SW480 (cell line): ENCODE data around the gene ANO6.

ENCODE experiments used
- DNase-seq: peaks from one replicate; pipeline ENCODE4 v3.0.0-alpha.2; 2016; ENCODE audit warnings: low spot score

Gene ANO6

GRCh38 chr12:45212064-45212463 lies 3.8 kb upstream of the ANO6 start:
- DNase-seq, result no peak

GRCh38 chr12:45213107-45213506 lies 2.8 kb upstream of the ANO6 start:
- no peak for DNase-seq

DNA sequence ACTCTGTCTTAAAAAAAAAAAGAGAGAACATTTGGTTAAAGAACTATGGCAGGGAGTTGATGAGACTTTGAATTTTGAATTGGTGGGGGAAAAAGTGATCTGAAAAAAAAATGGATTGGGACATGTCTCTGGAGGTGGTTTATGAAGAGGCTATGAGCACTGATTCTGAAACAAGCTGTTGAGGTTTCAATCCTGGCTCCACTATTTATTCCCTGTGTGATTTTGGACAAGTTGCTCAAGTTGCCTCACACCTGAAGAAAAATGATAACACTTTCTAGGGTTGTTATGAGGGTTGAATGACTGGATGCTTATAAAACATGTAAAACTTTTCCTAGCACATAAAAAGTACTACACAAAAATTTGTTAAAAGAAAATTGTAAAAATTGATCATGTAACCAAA lies 1.8 kb upstream of the ANO6 start:
- DNase-seq, result no peak

GRCh38 chr12:45214749-45215418 lies 1.0 kb upstream of the ANO6 start:
- no peak for DNase-seq

DNA sequence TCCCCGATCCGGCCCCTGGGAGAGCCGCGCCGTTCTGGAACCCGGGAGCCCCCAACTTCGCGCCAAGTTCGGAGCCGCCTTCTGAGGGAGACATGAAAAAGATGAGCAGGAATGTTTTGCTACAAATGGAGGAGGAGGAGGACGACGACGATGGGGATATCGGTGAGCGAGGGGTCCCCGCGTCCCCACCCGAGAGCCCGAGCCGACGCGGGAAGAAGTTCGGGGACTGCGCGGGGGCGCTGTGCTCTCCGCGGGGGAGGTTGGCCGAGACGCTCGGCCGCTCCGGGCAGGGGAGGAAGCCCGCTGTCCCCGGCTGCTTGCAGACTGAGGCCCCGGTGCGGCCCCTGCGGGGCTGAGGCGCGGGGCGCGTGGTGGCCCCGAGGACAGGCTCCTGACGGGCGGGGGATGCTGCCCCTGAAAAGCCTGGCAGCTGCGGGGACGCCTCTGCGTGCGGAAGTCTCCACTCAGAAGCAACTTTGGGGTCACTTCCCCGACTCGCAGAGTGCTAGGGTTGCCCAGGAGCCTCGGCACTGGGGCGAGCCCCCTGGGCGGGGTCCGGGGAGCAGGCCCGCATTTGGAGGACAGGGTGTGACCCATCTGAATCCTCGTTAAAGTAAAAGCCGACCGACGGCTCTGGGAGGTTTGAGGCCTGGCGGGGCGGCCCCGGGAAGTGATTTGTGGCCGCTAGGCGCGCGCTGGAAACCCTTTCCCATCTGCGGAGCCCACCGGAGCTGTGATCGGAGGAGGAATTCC lies 511 bp downstream of the ANO6 start:
- peak; percentile 47 for DNase-seq

DNA sequence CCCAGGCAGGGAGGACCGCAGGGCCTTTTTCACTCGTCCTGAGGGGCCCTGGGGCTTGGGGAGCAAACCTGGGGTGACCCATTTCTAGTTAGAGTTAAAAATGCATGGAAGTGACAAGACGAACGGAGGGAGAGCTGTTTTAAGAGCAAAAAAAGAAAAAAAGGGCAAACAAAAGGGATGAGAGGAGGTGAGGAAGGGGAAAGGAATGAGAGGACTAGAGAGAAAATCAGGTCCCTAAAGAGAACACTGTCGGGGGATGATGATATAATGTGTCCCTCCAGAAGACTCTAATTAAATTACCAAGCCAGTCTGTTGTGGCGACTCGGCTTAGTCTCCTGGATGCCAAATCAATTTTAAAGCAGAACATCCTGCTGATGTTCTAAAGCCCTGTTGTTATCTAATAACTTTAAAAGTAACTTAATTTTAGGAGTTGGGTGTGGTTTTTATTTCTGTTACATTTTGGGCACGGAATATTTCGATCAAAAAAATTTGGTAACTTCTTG lies 1.1 kb downstream of the ANO6 start:
- DNase-seq, result no peak

- no peak for DNase-seq
Observed at GRCh38 chr12:45217846-45218245, 2.0 kb downstream of the ANO6 start.

DNA sequence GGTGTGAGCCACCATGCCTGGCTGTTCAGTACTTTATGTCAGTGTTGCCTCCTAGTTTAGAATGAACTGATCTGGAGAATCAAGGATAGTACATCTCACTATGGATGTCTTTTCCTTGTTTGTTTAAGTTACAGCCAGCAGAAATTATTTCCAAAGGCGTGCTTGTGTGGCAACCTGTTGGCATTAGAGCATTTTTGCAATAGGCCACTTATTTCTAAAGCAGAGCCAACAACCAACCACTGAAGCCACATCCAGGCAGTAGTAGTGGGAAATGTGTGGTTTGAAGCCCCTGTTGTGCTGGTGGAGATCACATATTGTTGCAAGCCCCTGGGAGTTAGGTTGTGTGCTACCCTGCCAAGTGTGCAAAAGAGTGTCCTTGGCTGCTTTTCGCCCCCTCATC lies 3.7 kb downstream of the ANO6 start:
- DNase-seq, result no peak

GRCh38 chr12:45220363-45220931 lies 4.6 kb downstream of the ANO6 start:
- DNase-seq, result no peak

DNA sequence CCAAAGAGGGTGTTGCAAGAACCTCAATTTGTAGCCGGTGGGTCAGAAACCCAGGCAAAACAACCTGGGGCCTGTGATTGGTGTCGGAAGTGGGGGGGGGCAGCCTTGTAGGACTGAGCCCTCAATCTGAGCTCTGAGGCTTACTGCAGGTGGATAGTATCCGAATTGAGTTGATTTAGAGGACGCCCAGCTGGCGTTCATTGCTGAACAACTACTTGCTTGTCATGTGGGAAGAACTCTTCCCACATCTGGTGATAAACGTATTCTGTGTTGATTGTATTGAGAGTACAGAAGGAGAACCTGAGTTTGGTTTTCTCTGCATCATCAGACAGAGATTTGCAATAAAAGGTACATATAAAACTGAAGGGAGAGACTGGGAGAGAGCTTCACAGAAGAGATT lies 5.1 kb downstream of the ANO6 start:
- DNase-seq, result no peak

DNA sequence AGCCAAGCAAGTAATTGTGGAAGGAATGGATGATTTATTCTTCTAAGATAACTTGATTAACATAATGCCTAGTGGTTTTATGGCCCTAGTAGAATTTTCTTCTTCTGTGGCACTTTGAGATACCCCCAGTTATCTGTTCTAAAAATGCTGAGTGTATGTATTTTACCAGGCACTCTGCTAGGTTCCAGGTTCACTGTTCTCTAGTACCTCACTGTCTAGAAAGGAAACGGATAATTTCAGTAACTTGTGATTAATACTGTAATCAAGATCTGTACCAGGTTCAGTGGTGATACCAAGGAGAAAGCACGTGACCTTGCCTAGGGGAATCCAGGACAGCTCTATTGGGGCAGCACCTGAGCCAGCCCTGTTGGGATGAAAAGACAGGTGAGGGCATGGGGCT lies 8.0 kb downstream of the ANO6 start:
- DNase-seq, result no peak

DNA sequence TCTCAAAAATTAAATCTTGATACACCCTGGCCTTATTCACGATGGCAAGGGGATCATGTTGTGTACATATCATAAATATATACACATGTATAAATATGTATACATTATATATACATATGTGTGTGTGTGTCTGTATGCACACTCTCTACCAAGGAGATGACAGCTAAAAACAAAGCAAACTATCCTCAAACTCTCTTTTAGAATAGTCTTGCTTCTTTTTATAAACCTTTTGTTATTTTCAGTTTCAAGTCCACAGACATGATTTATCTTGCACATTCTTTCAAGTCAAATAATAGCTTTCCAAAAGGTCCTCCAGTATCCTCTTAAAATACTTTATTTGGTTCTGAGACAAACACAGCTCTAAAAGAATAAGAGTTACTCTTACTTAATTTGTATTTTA lies 8.4 kb downstream of the ANO6 start:
- no peak for DNase-seq

DNA sequence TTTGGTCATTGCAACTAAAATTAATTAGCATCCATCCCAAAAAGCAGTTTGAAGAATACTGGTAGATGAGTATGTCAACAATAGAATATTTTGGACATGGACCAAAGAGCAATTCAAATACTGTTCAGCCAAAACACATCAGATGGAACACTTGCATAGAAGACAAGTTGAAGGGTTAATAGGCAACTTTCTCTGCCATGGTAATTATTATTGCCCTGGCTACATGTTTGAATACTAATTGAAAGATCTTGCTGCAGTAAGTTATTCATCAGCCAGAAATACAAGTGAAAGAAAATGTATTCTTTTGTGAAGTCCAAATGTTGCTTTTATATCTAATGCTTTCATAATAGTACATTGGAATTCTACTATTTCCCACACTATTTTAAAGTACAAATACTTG lies 10.1 kb downstream of the ANO6 start:
- no peak for DNase-seq

- DNase-seq, result no peak
Observed at GRCh38 chr12:45227316-45228067, 11.6 kb downstream of the ANO6 start.

- peak; percentile 60 for DNase-seq
Observed at GRCh38 chr12:45231515-45232145, 15.7 kb downstream of the ANO6 start.

GRCh38 chr12:45232146-45232755 lies 16.4 kb downstream of the ANO6 start:
- DNase-seq, result no peak

DNA sequence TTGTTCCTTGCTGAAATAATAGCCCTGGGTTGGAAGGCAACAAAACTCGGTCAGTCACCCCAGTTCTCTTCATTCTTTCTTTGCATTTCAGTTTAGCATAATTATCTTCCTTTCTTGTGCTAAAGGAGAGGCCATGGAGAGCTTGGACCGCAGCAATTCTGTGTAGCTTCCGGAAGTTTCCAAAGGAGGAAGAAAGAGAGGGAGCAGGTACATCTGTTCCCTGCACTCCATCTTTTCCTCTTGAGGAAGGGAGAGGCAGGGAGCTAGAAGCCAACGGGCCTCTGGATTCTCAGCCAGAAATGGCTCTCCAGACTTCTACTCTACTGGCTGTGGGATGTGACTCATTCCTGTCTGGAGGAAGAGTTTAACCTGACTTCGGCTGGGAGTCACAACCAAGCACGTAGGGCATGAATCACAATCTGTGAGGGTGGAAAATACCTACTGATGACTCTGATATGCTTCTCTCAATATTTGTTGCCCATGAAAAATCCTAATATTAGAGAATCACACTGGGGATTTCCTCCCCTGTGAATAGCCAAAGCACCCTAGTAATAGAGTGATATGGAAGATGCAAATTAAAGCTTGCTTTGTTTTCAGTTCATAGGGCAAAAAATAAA lies 17.0 kb downstream of the ANO6 start:
- DNase-seq, result peak; percentile 87

DNA sequence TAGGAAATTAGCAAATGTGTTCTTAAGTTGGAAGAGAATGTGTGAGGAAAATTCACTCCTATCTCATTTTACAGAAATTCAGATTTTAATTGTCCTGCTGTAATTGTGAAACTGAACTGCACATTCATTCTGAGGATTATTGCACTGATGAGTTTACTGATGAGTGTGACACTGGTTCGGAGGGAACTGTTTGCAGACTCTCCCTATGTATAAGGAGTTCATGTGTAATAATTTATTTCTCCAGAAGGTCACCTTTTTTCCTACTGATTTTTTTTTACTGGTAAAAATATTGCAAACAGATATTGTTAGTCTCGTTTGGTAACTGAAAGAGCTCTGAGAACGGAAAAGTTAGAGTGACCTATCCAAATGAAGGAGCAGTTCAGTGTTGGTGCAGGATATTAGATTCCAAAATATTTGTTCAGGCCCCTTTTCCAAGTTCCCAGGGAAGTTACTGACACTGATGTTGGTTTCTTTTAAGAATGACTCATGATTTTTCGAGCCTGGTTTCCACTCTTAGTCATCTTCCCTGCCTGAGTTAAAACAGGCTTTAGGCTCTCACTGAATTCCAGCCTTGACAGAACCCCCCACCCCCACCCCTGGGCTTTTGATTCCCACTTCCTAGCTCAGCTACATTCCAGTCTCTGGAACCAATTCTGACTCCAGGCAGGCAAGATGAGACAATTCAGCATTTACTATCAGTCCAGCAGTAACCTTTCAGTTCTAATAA lies 18.4 kb downstream of the ANO6 start:
- DNase-seq, result peak; percentile 89

DNA sequence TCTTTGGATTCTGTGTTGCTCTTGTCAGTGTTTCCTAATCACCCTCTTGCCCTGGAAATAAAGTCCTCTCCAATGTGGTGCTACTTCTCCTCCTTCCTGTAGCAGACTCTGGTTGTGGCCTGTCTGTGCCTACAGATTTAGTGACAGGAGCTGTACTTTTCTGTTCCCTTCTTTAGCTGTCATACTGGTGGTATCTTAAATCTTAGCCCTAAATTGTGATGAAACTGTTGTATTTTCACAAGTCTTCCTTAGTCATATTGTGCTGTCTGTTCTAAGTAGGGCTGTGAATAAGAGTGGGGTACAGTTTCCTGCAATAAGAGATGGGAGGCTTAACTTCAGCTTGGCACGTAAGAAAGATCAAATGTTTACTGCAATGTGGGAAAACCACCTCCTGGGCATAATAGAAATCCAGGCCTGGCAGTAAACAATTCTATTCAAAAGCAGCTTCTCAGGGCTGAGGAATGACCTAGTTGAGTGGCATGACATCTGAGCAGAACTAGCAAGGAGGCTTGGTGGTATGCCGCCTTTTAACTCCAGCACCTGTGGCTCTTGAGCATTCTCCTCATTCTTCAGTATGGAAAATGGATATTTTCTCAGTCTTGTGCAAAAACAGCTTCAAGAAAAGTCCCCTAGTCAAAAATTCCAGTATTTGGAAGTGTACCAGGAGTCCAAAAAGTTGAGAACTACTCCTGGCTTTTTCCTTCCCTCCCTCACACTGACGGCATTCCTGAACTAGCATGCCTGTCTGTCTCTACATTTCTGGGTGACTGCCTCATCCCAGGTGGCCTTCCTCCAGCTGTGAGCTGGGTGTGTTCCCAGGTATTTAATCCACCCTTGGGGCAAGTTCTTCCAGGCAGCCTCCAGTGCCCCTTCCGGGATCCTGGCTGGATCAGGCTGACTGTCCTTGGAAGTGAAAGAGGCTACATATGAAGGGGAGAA lies 19.5 kb downstream of the ANO6 start:
- peak; percentile 62 for DNase-seq
